Sigmoid colon (tissue), 4 donors: ENCODE results near the gene CA12.

ENCODE experiments used
- POLR2A ChIP-seq, 2 donors: fragments of 450-650 bp; IDR thresholded peaks; one replicate each; pipeline ENCODE4 v1.6.1; 2016; ENCODE audit warnings: antibody characterized with exemption in 2 of 2, mild to moderate bottlenecking in 2 of 2, moderate library complexity in 2 of 2
- POLR2AphosphoS5 ChIP-seq, 4 donors: sonication (generic); formaldehyde crosslinking; IDR thresholded peaks; one replicate each; pipeline ENCODE4 v1.6.1; 2017; ENCODE audit warnings: antibody characterized with exemption in 4 of 4
- TF ChIP-seq, protein P1 (sequence below), 4 experiments: fragments of 450-650 bp in 3 of 4; fragments of 200-600 bp in 1 of 4; IDR thresholded peaks; one replicate each; pipeline ENCODE4 v1.5.1; 2016 to 2019; ENCODE audit warnings: antibody characterized with exemption in 4 of 4, mild to moderate bottlenecking in 3 of 4, moderate library complexity in 2 of 4

DNA sequence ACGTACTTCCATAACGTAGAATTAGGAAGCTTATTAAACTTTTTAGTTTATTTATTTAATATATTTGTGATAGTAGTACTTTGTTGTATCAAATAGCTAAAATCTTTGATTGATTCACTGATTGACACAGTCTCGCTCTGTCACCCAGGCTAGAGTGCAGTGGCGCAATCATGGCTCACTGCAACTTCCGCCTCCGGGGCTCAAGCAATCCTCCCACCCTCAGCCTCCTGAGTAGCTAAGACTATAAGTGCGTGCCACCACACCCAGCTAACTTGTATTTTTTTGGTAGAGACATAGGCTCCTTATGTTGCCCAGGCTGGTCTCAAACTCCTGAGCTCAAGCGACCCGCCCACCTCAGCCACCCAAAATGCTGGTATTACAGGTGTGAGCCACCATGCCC is 98.5 kb downstream of the CA12 start:
- TF ChIP-seq POLR2A (IDR thresholded peaks at IDR 0.05) (no peak), POLR2AphosphoS5 (IDR thresholded peaks at IDR 0.05) (no peak)
- TF ChIP-seq, protein P1, sequence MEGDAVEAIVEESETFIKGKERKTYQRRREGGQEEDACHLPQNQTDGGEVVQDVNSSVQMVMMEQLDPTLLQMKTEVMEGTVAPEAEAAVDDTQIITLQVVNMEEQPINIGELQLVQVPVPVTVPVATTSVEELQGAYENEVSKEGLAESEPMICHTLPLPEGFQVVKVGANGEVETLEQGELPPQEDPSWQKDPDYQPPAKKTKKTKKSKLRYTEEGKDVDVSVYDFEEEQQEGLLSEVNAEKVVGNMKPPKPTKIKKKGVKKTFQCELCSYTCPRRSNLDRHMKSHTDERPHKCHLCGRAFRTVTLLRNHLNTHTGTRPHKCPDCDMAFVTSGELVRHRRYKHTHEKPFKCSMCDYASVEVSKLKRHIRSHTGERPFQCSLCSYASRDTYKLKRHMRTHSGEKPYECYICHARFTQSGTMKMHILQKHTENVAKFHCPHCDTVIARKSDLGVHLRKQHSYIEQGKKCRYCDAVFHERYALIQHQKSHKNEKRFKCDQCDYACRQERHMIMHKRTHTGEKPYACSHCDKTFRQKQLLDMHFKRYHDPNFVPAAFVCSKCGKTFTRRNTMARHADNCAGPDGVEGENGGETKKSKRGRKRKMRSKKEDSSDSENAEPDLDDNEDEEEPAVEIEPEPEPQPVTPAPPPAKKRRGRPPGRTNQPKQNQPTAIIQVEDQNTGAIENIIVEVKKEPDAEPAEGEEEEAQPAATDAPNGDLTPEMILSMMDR (IDR thresholded peaks at IDR 0.05), result no peak
